ENCODE measurements around the gene PARD6A.

DNA sequence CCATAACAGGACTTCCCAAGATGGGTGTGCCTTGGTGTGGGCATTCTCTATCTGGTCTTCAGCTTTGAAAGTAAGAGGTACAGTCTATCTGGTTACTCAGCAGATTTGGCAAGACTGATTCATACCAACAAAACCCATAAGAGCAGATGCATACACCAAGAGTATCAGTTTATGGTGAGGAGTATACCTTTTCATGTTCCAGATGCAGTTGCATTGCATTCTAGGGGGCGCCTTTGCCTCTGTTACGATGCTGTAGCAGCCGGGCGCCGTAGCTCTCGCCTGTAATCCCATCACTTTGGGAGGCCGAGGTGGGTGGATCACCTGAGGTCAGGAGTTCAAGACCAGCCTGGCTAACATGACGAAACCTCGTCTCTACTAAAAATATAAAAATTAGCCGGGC lies 47.0 kb upstream of the PARD6A start:
- TF ChIP-seq, protein P1, sequence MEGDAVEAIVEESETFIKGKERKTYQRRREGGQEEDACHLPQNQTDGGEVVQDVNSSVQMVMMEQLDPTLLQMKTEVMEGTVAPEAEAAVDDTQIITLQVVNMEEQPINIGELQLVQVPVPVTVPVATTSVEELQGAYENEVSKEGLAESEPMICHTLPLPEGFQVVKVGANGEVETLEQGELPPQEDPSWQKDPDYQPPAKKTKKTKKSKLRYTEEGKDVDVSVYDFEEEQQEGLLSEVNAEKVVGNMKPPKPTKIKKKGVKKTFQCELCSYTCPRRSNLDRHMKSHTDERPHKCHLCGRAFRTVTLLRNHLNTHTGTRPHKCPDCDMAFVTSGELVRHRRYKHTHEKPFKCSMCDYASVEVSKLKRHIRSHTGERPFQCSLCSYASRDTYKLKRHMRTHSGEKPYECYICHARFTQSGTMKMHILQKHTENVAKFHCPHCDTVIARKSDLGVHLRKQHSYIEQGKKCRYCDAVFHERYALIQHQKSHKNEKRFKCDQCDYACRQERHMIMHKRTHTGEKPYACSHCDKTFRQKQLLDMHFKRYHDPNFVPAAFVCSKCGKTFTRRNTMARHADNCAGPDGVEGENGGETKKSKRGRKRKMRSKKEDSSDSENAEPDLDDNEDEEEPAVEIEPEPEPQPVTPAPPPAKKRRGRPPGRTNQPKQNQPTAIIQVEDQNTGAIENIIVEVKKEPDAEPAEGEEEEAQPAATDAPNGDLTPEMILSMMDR (IDR thresholded peaks at IDR 0.05), result no peak
- TF ChIP-seq POLR2A (IDR thresholded peaks at IDR 0.05), result no peak

Measured in ovary (tissue), 3 donors.